ENCODE results near the gene SORT1. TPM values are rescaled to one million over a fixed set of nuclear protein-coding genes. Genes with fewer than 3 reads are reported as not detected.

Gene SORT1
- total RNA-seq, 1 experiment from 2014 or later: 13.3 TPM

DNA sequence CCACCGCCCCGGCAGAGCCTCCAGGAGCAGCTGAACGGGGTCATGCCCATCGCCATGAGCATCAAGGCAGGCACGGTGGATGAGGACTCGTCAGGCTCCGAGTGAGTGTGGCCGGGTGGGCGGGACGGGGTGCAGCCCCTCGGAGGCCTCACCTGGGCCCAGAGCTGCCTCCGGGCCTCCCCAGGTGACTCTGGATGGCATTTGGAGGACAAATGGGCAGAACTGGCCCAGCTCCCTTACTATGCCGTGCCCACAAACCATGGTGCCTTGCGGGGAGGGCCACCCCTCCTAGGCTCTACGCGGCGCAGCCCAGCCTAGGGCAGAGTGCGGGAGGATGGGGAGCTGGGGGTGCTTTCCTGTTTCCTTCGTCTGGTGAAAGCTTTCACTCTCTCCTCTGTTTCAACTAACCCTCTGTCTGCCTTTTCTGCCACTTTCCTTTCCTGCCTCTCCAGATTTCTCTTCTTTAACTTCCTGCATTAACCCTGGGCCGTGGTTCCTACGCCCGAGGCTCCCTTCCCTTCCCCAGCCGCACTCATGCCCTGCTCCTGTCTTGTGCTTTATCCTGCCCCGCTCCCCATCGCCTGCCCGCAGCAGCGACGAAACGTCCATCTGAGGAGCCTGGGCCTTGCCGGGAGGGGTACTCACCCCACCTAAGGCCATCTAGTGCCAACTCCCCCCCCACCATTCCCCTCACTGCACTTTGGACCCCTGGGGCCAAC lies 124.0 kb downstream of the SORT1 start:
- Mint-ChIP-seq H3K27me3 (ENCODE audit: insufficient read depth, unreplicated experiment) (no peaks in the 10 kb centered on the region), H3K4me1 (ENCODE audit: insufficient read depth, unreplicated experiment) (peaks cover 29% of the 10 kb centered on the region), H3K36me3 (ENCODE audit: insufficient read depth, unreplicated experiment) (peaks cover 6% of the 10 kb centered on the region), H3K4me3 (ENCODE audit: unreplicated experiment) (peak overlapping the region; percentile 72), H3K9me3 (ENCODE audit: unreplicated experiment) (no peaks in the 10 kb centered on the region), H3K27ac (ENCODE audit: low read depth, unreplicated experiment) (peak overlapping the region; percentile 79)
- POLR2A ChIA-PET: interaction anchor here (0.9 to 2.0 kb wide), 8 partner anchors 9 to 174 kb away, joined by 3 to 20 read pairs (median 4); partner anchors contain the start of genes PSRC1, SARS1 and SORT1
- CTCF ChIA-PET: interaction anchor here (0.6 to 1.4 kb wide), 4 partner anchors 10 to 125 kb away, joined by 3 to 4 read pairs (median 3); no protein-coding TSS in a partner anchor
- TF ChIP-seq CTCF (IDR thresholded peaks at IDR 0.05; ENCODE audit: unreplicated experiment): no peak
- intact Hi-C loops (cut with micrococcal nuclease): loop anchor here (1.0 kb wide), 1 partner anchor 10 kb away; no protein-coding TSS in a partner anchor
- DNase-seq (ENCODE audit: unreplicated experiment): no peak
- no TSS peak for BruUV-seq (replicated peaks)

DNA sequence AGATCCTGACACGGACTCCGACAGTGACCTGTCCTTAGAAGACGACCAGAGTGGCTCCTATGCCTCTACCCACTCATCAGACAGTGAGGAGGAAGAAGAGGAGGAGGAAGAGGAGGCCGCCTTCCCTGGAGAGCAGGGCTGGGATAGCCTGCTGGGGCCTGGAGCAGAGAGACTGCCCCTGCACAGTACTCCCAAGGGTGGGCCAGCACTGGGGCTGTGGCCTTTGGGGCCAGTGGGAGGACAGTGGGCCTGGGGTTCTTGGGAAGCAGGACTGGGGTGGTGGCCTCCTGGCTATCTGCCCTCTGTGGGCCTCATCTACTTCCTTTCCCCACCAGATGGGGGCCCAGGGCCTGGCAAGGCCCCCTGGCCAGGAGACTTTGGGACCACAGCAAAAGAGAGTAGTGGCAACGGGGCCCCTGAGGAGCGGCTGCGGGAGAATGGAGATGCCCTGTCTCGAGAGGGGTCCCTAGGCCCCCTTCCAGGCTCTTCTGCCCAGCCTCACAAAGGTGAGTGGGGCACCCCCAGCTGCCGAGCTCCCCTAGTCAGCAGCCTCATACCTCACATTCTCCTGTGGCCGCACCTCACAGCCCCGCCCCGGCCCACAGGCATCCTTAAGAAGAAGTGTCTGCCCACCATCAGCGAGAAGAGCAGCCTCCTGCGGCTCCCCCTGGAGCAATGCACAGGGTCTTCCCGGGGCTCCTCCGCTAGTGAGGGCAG lies 124.7 kb downstream of the SORT1 start:
- ChIA-PET POLR2A (interaction anchor here (0.9 to 2.0 kb wide), 8 partner anchors 9 to 173 kb away, joined by 3 to 20 read pairs (median 4); partner anchors contain the start of genes PSRC1, SARS1 and SORT1), CTCF (interaction anchor here (0.6 to 1.4 kb wide), 3 partner anchors 9 to 125 kb away, joined by 3 to 4 read pairs (median 3); no protein-coding TSS in a partner anchor)
- no TSS peak for BruUV-seq (replicated peaks)
- Mint-ChIP-seq H3K9me3 (ENCODE audit: unreplicated experiment) (no peaks in the 10 kb centered on the region), H3K4me1 (ENCODE audit: insufficient read depth, unreplicated experiment) (peaks cover 33% of the 10 kb centered on the region), H3K4me3 (ENCODE audit: unreplicated experiment) (peak overlapping the region; percentile 72), H3K27me3 (ENCODE audit: insufficient read depth, unreplicated experiment) (no peaks in the 10 kb centered on the region), H3K27ac (ENCODE audit: low read depth, unreplicated experiment) (peak overlapping the region; percentile 42), H3K36me3 (ENCODE audit: insufficient read depth, unreplicated experiment) (peaks cover 6% of the 10 kb centered on the region)
- TF ChIP-seq CTCF (IDR thresholded peaks at IDR 0.05; ENCODE audit: unreplicated experiment): no peak
- DNase-seq (ENCODE audit: unreplicated experiment): no peak
- intact Hi-C loops (cut with micrococcal nuclease): no loop called here

DNA sequence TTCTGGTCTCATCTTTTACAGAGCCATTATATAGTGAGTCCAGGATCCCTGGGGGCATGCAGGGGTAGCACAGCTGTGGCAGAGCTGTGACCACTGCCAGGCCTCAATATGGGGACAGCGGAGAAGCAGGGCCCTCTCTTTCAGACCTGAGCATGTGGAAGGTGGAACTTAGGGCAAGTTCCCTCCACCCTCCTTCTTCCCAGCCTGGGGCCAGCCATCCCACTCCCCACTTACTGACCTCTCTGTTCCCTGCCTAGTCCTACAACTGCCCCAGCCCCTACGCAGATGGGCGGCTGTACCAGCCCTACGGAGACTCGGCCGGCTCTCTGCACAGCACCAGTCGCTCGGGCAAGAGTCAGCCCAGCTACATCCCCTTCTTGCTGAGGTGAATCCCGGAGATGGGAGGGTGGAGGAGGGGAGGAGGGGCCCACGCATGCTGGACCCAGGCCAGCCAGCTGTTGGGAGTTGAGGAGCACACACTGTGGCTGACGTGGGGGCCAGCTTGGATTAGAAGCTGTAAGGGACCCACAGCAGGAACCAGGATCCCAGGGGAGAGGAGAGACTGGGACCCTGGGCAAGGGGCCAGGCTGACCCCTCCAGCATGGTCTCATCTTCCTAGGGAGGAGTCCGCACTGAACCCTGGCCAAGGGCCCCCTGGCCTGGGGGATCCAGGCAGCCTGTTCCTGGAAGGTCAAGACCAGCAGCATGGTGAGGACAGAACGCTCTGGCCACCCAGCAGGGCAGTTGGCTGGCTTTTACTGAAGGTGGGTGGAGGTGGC lies 125.5 kb downstream of the SORT1 start:
- no peaks in the 10 kb centered on the region for H3K27me3 Mint-ChIP-seq (ENCODE audit: insufficient read depth, unreplicated experiment)

More for the DNA sequence above, 125.5 kb downstream of the SORT1 start:
- TF ChIP-seq CTCF (IDR thresholded peaks at IDR 0.05; ENCODE audit: unreplicated experiment): no peak
- CTCF ChIA-PET: interaction anchor here (1.4 kb wide), 1 partner anchor 8 kb away, joined by 3 read pairs; no protein-coding TSS in a partner anchor
- H3K36me3 Mint-ChIP-seq (ENCODE audit: insufficient read depth, unreplicated experiment): peaks cover 12% of the 10 kb centered on the region
- intact Hi-C loops (cut with micrococcal nuclease): no loop called here
- DNase-seq (ENCODE audit: unreplicated experiment): no peak
- H3K4me3 Mint-ChIP-seq (ENCODE audit: unreplicated experiment): no peak overlapping the region
- BruUV-seq (replicated peaks): no TSS peak
- POLR2A ChIA-PET: interaction anchor here (0.6 to 2.0 kb wide), 2 partner anchors 11 to 119 kb away, joined by 3 to 20 read pairs; partner anchors contain the start of gene PSRC1
- H3K9me3 Mint-ChIP-seq (ENCODE audit: unreplicated experiment): no peaks in the 10 kb centered on the region
- H3K4me1 Mint-ChIP-seq (ENCODE audit: insufficient read depth, unreplicated experiment): peaks cover 40% of the 10 kb centered on the region
- H3K27ac Mint-ChIP-seq (ENCODE audit: low read depth, unreplicated experiment): peak overlapping the region; percentile 42
